Measurements from ENCODE around the gene NR0B1.

Gene NR0B1

GRCh38 chrX:30283456-30284200 is 25.6 kb downstream of the NR0B1 start:
- H3K9ac ChIP-seq (ENCODE audit: low read length), result no peak overlapping the region
- H2AFZ ChIP-seq (ENCODE audit: low read depth, low read length), result no peak overlapping the region
- no peak overlapping the region for H3K4me3 ChIP-seq (ENCODE audit: low read length)

GRCh38 chrX:30282527-30282926 is 26.7 kb downstream of the NR0B1 start:
- Histone ChIP-seq H3K9ac (ENCODE audit: low read length) (no peak overlapping the region), H3K27ac (ENCODE audit: low read length) (no peak overlapping the region)

More at GRCh38 chrX:30283456-30284200, 25.6 kb downstream of the NR0B1 start:
- Histone ChIP-seq H3K36me3 (replicated peaks; ENCODE audit: low read depth, low read length) (no peaks in the 10 kb centered on the region), H3K27ac (ENCODE audit: low read length) (no peak overlapping the region), H3K4me2 (ENCODE audit: low read length) (no peak overlapping the region), H3K27me3 (ENCODE audit: low read depth, low read length) (no peaks in the 10 kb centered on the region), H3K4me1 (ENCODE audit: low read length) (no peaks in the 10 kb centered on the region), H3K9me3 (ENCODE audit: insufficient read depth, low read length) (no peaks in the 10 kb centered on the region), H3K79me2 (ENCODE audit: low read length) (no peaks in the 10 kb centered on the region), H4K20me1 (ENCODE audit: insufficient read depth, low read length) (no peaks in the 10 kb centered on the region)
- TF ChIP-seq CTCF (IDR thresholded peaks at IDR 0.05; ENCODE audit: low read depth, low read length) (no peak), EZH2phosphoT487 (IDR thresholded peaks at IDR 0.05; ENCODE audit: low read depth) (no peak)

GRCh38 chrX:30280428-30280827 is 28.8 kb downstream of the NR0B1 start:
- Histone ChIP-seq H3K79me2 (ENCODE audit: low read length) (no peaks in the 10 kb centered on the region), H3K4me1 (ENCODE audit: low read length) (peaks cover 5% of the 10 kb centered on the region), H3K4me2 (ENCODE audit: low read length) (no peak overlapping the region), H3K9ac (ENCODE audit: low read length) (no peak overlapping the region), H3K9me3 (ENCODE audit: insufficient read depth, low read length) (no peaks in the 10 kb centered on the region), H3K27me3 (ENCODE audit: low read depth, low read length) (no peaks in the 10 kb centered on the region), H3K4me3 (ENCODE audit: low read length) (no peak overlapping the region), H2AFZ (ENCODE audit: low read depth, low read length) (no peak overlapping the region), H3K27ac (ENCODE audit: low read length) (no peak overlapping the region), H3K36me3 (replicated peaks; ENCODE audit: low read depth, low read length) (no peaks in the 10 kb centered on the region), H4K20me1 (ENCODE audit: insufficient read depth, low read length) (no peaks in the 10 kb centered on the region)
- TF ChIP-seq EZH2phosphoT487 (IDR thresholded peaks at IDR 0.05; ENCODE audit: low read depth) (no peak), CTCF (IDR thresholded peaks at IDR 0.05; ENCODE audit: low read depth, low read length) (no peak)

More at GRCh38 chrX:30282527-30282926, 26.7 kb downstream of the NR0B1 start:
- H3K27me3 ChIP-seq (ENCODE audit: low read depth, low read length), result no peaks in the 10 kb centered on the region
- H4K20me1 ChIP-seq (ENCODE audit: insufficient read depth, low read length), result no peaks in the 10 kb centered on the region
- no peaks in the 10 kb centered on the region for H3K4me1 ChIP-seq (ENCODE audit: low read length)
- no peak overlapping the region for H3K4me3 ChIP-seq (ENCODE audit: low read length)
- H3K9me3 ChIP-seq (ENCODE audit: insufficient read depth, low read length), result no peaks in the 10 kb centered on the region
- no peaks in the 10 kb centered on the region for H3K79me2 ChIP-seq (ENCODE audit: low read length)
- H3K4me2 ChIP-seq (ENCODE audit: low read length), result no peak overlapping the region
- H2AFZ ChIP-seq (ENCODE audit: low read depth, low read length), result no peak overlapping the region
- H3K36me3 ChIP-seq (replicated peaks; ENCODE audit: low read depth, low read length), result no peaks in the 10 kb centered on the region
- TF ChIP-seq EZH2phosphoT487 (IDR thresholded peaks at IDR 0.05; ENCODE audit: low read depth), result no peak
- no peak for TF ChIP-seq CTCF (IDR thresholded peaks at IDR 0.05; ENCODE audit: low read depth, low read length)

GRCh38 chrX:30278365-30278764 is 30.8 kb downstream of the NR0B1 start:
- TF ChIP-seq EZH2phosphoT487 (IDR thresholded peaks at IDR 0.05; ENCODE audit: low read depth) (no peak), CTCF (IDR thresholded peaks at IDR 0.05; ENCODE audit: low read depth, low read length) (no peak)
- Histone ChIP-seq H3K79me2 (ENCODE audit: low read length) (no peaks in the 10 kb centered on the region), H3K36me3 (replicated peaks; ENCODE audit: low read depth, low read length) (no peaks in the 10 kb centered on the region), H4K20me1 (ENCODE audit: insufficient read depth, low read length) (no peaks in the 10 kb centered on the region), H3K27ac (ENCODE audit: low read length) (no peak overlapping the region), H3K9ac (ENCODE audit: low read length) (no peak overlapping the region), H3K4me3 (ENCODE audit: low read length) (no peak overlapping the region), H3K4me2 (ENCODE audit: low read length) (no peak overlapping the region), H3K27me3 (ENCODE audit: low read depth, low read length) (no peaks in the 10 kb centered on the region), H3K9me3 (ENCODE audit: insufficient read depth, low read length) (no peaks in the 10 kb centered on the region), H2AFZ (ENCODE audit: low read depth, low read length) (no peak overlapping the region), H3K4me1 (ENCODE audit: low read length) (peaks cover 5% of the 10 kb centered on the region)
